H54 (cell line): ENCODE measurements around the gene CPLX3.

Experiments used
- DNase-seq: peaks from one replicate; pipeline ENCODE4 v3.0.0; 2011; ENCODE audit warnings: low spot score, mixed read lengths; ENCODE audit not compliant: insufficient read length
- FAIRE-seq: peaks from 3 replicates; lab custom pipeline; 2011; peaks lifted over from hg19 to GRCh38; lab: Jason Lieb, UNC
- POLR2A ChIP-seq: IDR thresholded peaks from 2 replicates; pipeline ENCODE4 v1.6.1; 2011; ENCODE audit warnings: low read depth, mild to moderate bottlenecking, low read length

Gene CPLX3

DNA sequence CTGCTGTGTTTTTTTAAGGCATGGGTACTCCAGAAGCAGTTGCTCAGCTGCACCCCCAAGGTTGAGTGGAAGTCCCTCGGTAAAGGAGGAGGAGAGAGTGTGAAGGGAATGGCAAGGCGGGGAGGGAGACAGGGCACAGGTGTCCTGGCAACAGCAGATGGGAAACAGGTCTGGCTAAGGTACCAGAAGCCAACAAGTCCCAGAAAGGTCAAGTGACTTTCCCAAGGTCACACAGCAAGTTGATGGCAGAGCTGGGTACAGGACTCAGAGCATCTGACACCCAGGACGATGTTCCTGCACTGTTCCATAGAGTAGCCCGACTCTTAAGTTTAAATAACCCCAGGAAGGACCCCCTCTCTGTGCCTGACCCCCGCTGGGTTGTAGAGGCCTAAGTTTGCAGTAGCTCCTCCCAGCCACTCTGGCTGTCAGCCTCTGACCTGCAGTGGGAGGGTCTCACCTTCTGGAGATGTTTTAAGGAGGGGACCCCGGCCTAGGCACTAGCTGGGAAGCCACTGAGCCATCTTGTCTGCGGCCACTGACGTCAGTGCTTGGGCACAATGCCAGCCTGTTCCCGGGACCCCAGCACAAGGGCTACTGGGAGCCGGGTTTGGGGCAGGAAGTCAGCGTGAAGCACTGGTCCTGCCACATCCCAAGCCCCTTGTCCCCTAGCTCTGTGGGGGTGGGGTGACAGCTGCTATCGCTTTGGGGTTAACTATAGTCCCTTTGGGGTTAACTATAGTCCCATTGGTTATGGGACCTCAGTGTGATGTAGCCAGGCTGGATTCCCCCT is 34.0 kb upstream of the CPLX3 start:
- no peak for TF ChIP-seq POLR2A
- FAIRE-seq (no peak), DNase-seq (no peak)

DNA sequence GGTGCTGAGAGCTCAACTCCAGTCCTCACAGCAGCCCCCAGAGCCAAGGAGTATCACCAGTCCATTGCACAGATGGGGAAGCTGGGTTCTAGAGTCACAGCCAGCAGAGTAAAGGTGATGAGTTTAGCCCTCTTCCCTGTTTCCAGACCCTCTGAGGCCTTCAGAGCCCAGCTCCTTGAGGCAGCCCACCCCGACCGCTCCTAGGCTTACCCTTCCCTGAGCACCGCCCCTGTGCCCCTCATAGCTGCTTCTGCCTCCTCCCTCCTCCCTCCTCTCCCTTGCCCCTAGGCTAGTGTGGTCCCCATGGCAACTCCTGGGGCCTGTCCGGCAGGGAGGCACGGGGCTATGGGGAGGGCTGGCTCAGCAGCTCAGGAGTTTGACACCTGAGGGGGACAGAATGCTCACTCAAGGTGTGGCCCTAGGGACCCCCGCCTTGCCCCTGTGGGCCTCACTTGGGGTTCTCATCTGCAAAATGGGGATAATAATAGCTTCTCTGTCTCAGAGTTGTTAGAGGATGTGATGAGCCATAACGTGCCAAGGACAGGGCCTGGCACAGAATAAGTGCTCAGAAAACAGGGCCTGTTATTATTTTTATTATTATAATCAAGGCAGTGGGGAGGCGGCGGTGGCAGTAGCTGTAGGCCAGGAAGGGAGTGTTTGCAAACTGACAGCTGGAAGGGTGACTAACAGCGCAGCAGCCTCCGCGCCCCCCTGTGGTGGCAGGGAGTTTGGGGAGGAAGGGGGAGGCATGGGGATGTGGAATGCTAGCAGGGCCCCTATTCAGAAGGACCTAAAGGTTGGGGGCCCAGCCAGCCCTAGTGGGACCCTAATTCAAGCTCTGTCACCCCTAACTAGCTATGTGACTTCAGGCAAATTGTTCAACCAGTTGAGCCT is 33.0 kb upstream of the CPLX3 start:
- DNase-seq, result peak; percentile 55
- no peak for TF ChIP-seq POLR2A

DNA sequence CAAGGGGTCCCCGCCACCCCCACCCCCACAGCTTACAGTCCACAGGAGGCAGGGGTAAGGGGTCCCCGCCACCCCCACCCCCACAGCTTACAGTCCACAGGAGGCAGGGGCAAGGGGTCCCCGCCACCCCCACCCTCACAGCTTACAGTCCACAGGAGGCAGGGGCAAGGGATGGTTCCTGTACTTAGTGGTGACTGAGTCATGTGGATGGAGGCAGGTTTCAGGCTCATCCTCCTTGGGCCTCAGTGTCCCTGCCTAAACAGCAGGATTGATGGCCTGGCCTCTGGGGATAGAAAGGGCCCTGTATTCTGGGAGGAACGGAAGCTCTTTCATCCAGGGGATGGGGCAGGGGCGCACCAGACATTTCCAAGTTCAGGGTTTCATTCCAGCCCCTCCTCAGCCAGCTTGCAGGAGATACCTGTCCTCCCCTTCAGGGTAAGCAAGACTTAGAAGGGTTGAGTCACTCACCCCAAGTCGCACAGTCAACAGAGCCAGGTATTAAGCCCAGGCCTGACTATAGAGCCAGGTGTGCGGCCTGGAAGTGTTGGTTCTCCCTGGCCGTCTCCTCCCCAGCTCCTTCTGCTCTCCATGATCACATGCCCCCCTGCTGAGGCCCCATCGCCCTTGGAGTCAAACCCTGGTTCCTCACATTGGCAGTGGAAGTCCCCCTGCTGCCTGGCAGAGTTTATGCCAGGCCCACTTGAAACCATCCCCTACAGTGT is 32.0 kb upstream of the CPLX3 start:
- no peak for FAIRE-seq
- TF ChIP-seq POLR2A, result no peak
- DNase-seq, result no peak

More for the DNA sequence above, 33.0 kb upstream of the CPLX3 start:
- FAIRE-seq, result no peak

DNA sequence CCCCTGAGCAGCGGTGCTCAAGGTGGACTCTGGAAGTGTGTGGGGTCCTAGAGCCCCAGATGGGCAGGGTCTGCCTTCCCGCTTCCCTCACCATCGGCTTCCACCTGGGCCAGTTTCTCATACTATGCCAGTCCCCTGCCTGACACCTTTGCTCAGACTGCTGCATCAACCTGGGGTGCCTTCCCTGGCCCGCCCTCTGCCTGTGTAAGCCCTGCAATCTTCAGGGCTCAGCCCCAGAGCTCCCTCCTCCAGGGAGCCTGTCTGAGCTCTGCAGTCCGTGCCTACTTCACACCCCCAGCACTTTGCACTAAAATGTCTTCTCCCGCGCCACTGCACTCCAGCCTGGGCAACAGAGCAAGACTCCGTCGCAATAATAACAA is 31.5 kb upstream of the CPLX3 start:
- no peak for TF ChIP-seq POLR2A
- DNase-seq, result no peak
- FAIRE-seq, result no peak

DNA sequence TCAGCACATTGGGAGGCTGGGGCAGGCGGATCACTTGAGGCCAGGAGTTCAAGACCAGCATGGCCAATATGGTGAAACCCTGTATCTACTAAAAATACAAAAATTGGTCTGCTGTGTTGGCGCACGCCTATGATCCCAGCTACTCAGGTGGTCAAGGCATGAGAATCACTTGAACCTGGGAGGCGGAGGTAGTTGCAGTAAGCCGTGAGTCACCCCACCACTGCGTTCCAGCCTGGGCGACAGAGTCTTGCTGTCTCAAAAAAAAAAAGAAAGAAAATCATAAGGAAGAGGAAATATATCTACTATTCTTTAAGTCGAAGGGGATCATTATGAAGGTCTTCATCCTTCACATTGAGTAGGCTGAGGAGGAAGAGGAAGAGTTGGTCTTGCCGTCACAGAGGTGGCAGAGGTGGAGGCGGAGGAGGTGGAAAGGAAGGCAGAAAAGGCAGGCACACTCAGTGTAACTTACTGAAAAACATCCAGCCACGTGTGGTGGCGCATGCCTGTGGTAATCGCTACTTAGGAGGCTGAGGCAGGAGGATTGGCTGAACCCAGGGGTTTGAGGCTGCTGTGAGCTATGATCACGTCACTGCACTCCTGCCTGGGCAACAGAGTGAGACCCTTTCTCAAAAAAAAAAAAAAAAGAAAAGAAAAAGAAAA is 30.3 kb upstream of the CPLX3 start:
- no peak for TF ChIP-seq POLR2A
- DNase-seq, result no peak
- FAIRE-seq, result no peak

DNA sequence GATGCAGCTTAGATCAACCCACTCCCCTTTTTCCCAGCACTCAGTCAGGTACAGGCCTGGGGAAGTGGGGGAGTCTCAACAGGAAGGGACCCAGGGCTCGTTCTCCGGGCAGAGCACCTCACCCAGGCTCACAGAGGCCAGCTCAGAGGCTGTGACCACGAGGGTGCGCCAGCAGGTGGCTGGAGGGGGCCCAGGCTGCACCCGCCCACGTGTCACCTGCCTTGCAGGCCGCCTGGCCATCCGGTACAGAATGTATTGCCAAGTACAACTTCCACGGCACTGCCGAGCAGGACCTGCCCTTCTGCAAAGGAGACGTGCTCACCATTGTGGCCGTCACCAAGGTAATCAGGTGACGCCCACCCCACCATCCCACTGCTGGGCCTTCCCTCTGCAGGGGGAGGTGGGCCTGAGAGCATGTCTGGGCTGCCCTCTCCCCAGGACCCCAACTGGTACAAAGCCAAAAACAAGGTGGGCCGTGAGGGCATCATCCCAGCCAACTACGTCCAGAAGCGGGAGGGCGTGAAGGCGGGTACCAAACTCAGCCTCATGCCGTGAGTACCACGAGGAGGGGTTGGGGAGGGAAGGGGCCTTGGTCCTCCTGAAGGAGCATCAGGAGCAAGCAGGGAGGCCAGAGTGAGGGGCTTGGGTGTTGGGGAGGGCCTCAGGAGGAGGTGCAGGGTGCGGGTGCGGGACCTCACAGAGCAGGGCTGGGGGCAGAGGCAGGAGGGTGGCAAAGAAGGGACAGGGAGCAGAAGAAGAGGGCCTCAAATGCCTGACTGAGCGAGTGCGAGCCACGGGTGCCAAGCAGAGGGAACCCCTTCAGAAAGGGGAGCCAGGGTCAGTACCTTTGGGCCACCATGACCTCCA is 27.8 kb upstream of the CPLX3 start:
- FAIRE-seq (no peak), DNase-seq (no peak)
- TF ChIP-seq POLR2A, result no peak

DNA sequence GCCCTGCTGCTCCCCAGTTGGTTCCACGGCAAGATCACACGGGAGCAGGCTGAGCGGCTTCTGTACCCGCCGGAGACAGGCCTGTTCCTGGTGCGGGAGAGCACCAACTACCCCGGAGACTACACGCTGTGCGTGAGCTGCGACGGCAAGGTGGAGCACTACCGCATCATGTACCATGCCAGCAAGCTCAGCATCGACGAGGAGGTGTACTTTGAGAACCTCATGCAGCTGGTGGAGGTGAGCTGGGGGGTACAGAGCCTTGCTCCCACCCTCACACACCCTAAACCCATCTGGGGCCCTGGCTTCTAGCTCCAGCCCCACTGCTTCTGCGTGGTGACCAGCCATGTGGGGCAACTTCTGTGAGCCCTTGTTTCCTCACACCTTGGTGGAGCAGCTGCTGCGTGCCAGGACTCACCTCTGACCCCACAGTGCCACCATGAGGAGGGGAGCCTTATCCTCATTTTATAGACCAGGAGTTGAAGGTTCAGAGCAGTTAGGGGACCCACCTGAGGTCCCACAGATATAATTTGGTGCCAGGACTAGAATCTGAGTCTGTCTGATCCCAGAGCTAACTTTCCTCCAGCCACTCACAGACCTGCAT is 27.1 kb upstream of the CPLX3 start:
- DNase-seq (no peak), FAIRE-seq (no peak)
- TF ChIP-seq POLR2A, result no peak

DNA sequence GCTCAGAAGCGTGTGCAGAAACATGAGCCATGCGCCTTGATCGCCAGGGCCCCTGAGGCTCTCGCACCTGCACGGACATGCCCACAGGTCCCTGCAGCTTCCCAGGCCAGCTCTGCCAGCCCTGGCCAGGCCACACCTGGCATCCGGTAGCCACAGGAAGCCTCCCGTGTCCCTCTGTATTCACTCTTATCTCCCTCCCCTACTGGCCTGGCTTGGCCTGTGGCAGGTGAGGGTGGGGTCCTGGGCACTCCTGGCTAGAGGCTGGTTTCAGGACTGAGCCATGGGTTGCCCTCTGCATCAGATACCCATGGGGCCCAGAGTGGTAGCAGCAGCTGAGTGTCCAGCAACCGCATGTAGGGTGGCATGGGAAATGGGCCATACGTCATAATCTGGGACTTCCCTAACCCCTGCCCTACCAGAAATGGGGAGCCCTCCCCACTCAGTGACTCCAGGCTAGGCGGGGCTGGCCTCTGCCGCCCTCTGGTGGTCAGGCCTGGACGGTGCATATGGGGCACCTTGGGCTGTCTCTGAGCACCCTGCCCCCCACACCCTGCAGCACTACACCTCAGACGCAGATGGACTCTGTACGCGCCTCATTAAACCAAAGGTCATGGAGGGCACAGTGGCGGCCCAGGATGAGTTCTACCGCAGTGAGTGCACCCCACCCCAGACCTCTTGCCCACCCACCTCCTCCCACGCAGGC is 26.4 kb upstream of the CPLX3 start:
- peak; percentile 78 for DNase-seq
- FAIRE-seq, result no peak

DNA sequence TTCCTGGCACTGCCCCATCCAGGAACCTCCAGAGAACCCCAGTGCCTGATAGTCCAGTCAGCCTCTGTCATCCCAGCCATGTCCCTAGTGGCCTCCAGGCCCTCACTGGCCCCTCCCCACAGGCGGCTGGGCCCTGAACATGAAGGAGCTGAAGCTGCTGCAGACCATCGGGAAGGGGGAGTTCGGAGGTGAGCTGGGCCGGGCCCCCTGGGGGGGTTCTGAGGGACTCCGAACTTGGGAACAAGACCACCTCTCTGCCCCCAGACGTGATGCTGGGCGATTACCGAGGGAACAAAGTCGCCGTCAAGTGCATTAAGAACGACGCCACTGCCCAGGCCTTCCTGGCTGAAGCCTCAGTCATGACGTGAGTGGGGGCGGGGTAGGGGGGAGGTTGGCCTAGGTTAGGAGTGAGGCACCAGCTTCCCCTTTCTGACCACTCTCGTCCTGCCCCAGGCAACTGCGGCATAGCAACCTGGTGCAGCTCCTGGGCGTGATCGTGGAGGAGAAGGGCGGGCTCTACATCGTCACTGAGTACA is 25.8 kb upstream of the CPLX3 start:
- TF ChIP-seq POLR2A, result no peak
- DNase-seq (no peak), FAIRE-seq (no peak)

More for the DNA sequence above, 26.4 kb upstream of the CPLX3 start:
- no peak for TF ChIP-seq POLR2A

DNA sequence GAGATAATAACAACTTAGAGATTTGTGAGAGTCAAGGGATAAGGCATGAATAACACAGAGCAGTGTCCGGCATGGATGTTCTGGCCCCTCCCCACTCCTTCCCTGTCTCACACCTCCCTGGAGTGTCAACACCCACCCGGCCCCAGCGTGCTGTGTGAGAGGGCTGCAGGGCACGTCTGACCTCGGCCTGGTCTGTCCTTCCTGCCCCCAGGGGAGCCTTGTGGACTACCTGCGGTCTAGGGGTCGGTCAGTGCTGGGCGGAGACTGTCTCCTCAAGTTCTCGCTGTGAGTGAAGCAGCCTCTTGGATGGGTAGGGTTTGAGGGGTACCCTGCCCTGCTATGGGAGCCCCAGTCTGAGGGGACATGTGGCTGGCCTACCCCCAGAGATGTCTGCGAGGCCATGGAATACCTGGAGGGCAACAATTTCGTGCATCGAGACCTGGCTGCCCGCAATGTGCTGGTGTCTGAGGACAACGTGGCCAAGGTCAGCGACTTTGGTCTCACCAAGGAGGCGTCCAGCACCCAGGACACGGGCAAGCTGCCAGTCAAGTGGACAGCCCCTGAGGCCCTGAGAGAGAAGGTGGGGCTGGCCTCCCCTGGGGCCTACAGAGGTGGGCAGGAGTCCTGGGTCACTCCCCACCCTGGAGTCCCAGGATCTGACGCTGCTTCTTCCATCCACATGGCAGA is 25.0 kb upstream of the CPLX3 start:
- FAIRE-seq, result no peak
- no peak for DNase-seq
- no peak for TF ChIP-seq POLR2A

DNA sequence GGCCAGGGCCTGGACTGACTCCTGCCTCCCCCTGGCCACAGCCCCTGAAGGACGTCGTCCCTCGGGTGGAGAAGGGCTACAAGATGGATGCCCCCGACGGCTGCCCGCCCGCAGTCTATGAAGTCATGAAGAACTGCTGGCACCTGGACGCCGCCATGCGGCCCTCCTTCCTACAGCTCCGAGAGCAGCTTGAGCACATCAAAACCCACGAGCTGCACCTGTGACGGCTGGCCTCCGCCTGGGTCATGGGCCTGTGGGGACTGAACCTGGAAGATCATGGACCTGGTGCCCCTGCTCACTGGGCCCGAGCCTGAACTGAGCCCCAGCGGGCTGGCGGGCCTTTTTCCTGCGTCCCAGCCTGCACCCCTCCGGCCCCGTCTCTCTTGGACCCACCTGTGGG is 24.1 kb upstream of the CPLX3 start:
- DNase-seq (no peak), FAIRE-seq (no peak)
- TF ChIP-seq POLR2A, result no peak
